GM21717 (cell line): ENCODE results near the gene PARP8.

Experiments used
- ATAC-seq: cut with Tn5 transposase; IDR thresholded peaks from one replicate; pipeline ENCODE4 v1.9.1; 2021; ENCODE audit warnings: mild to moderate bottlenecking, moderate library complexity; ENCODE audit not compliant: unreplicated experiment

PARP8 gene

DNA sequence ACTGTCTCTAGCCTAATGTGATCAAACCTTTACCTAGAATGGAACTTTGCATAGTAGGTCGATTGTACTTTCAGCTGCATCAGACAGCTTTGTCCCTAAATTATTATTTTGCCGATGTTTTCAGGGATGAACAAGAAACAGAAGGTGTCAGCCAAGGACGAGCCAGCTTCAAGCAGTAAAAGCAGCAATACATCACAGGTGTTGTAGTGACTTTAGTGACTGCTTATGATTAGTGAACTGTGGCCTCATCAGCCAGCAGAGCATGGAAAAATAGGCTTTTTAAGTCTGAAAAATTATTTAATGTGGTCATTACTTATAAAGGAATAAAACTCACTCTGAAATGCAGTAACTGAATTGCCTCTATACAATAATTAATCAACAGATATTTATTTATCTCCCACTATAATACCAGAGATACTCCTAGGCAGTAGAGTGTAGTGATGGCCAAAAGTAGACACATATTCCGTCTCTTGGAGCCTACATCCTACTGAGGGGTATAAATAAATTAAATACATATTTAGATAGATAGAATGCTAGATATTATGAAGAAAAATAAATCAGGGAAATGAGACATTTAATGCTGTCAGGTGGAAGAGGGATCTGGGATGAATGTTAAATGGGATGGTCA lies 166.3 kb downstream of the PARP8 start:
- ATAC-seq = no peak

DNA sequence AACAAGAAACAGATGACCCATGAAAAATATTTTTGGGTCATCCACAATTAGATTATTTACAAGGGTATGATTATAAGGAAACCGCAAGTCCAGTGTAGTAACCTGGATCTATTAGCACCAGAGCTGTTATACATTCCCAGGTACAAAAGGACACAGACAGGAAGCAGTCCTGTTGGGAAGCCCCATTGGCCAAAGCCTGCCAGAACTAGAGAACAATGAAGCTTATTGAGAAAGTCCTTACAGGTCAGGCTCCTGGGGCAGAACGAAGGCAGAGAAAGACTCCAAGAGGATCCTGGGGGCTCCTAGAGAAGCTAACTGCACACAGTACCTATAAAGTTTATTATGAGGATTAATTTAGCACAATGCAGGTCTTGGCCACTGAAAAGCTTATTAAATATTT lies 169.9 kb downstream of the PARP8 start:
- ATAC-seq = no peak

DNA sequence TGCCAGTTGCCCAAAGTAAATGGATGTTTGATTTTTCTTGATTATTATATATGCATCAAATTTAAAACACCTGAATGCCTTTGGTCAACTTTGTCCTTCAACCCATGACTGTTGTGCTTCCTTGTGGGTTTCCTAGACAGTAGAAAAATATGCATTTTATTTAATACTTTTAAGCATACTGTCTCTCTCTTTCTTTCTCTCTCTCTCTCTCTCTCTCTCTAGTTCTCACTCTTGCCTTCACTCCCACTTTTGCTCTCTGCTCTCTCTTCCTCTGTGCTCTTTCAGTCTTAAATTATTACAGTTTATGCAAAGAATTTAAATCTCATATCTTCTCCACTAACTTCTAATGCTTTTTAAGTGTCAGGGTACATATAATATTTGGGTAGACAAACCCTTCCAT lies 173.0 kb downstream of the PARP8 start:
- no peak for ATAC-seq

DNA sequence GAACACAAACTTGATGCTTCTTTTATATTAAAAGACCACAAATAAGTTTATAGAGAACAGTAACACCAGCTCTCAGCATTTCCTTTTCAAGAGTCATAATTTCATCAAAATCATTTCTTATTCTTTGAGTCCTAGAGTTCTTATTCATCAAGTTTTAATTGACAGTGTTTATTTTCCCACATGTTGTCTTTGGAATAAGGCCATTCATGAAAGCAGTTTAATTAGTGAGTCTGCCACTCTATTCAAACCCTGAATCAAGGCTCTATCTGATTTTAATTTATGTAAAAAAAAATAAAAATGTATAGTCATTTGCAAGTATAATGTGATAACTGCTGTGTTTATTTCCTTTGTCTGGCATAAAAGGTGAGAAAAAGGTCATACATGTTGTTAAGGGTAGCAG lies 176.7 kb downstream of the PARP8 start:
- no peak for ATAC-seq

DNA sequence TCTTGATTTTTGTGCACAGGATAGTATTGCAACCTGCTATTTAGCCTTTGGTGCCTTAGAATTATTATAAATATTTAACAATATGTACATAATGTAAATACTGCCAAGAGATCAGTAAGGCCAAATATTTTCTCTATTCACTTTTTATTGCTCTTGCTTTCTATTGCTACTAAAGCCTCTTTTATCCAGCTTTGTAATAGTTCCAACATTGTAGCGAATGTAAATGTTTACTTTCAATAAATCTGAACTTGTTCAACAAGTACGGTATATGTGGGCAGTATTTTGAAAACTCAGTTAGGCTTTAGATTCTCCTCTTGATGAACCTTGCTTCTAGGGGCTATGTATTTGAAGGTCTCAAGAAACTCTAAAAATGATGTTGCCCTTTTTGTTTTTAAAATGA lies 179.8 kb downstream of the PARP8 start:
- ATAC-seq = no peak

DNA sequence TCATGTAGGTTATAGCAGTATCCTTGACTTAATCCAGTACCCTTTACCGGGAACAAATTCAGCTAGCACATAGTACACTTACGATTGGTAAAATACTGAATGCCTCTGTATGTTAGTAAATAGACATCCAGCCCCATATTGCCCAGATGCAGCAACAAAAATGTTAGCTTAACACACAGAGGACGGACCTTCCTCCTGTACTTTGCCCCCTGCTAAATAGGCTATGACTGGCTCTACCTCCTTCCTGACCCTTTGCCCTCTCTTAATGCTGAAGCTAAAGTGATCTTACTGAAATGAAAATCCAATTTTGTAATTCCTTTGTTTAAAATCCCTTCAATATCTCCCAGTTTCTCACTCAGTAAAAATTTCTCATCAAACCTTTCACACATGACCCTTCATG lies 183.1 kb downstream of the PARP8 start:
- ATAC-seq = no peak

DNA sequence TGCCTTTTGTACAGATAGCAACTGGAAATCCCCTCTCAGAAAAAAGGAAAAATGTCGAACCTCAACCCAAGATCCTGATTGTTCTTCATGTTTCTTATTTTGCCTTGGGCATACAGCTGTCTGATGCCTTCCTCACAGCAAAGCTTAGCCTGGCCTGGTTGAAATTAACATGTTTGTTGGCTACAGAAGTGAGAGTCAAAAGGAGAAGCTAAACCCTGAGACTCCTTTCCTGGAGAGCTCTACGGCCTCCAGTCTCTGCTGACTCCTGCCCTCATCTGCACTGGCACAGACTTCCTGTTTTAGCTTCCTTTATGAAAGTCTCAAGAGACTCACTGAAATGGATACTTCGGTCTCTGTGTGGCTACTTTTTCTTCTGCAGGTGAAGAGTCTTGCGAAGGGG lies 186.7 kb downstream of the PARP8 start:
- peak; percentile 87 for ATAC-seq

DNA sequence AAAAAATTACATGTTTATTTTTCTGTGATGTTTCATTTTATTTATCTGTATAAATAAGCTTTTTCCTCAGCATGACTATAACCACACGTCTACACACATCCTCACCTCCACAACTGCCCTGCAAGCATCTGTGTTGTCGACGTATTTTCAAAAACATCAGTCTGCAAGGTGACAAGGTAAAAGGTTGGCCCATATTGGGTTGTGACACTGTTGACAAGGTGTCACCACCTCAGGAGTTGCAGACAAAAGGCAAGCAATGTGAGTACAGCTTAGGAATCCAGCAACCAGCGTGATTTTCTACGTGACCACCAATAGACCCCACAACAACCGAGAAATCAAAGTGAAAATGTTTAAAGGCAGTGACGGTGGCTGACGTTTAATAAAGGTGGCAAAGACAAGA lies 187.6 kb downstream of the PARP8 start:
- ATAC-seq = no peak

DNA sequence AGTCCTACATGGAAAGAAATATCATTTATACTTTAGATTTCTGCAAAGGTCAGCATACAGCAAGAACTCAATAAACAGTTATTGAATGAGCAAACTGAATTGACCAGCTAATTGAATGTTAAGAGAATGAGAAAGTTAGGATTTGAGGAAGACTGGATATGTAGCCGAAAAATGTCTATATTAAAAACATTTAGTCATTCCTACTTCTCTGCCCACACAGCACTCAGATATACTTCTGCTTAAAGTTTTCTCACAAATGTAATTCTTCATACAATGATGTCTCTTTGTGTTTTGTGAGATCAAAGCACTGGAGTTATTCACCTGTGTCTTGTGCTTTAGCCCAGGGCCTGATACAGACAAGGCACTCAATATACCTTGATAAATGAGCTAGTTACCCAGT lies 188.6 kb downstream of the PARP8 start:
- ATAC-seq = no peak

DNA sequence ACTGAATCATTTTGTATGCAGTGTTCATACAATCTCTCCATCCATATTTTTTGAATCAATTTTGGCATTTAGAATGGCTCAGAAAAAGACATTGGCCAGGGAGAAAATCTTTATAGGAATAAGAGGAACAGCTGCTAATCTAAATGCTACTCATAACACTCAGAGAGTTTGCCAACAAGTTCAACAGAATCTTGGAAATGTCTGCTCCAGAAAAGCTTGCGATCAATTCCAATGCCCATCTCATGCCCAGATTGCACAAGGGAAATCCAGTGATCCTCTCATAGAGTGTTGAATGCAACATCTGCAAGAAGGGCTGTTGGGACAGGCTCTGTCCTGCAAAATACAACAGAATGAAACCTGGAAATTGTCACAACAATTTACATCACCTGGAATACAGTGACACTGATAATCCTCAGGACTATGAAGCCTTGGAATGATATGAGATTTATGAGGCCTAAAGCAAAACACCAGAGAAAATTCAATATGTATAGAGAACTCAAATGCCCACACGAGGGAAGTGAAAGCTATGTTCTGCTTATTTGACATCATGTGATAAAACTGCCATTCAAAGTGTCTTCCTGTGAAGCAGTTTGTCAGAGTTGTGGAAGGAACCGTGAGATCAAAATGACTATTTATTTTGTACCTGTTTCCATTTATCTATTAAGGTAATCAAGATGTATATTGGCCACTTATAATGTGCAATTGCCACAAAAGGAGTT lies 190.1 kb downstream of the PARP8 start:
- ATAC-seq = peak; percentile 60

DNA sequence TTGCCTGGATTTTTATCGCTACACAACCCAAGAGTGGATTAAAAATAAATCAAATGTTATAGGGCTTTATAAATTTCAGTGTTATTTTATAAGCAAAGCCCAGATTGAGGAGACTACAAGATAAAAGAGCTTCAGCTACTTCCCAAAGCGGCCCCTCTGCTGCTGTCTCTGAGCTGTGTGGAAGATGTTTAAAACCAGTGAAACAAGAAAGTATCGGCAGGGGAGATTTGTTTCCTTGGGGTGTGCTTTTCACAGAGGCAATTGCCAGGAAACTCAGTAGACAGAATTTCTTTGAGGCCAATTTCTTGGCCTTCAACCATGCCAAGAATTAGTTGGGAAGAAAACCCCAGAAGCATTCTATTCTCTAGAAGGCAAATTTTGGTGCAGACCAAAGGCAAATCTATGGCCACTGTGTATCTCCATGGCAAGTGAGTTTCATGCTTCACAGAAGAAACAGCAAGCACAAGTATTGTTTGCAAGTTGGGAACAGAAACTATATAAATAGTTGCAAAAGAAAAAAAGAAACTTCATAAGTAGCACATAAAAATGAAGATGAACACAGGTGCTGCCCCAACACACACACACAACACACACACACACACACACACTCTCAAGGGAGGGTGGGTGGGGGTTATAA lies 197.2 kb downstream of the PARP8 start:
- no peak for ATAC-seq

DNA sequence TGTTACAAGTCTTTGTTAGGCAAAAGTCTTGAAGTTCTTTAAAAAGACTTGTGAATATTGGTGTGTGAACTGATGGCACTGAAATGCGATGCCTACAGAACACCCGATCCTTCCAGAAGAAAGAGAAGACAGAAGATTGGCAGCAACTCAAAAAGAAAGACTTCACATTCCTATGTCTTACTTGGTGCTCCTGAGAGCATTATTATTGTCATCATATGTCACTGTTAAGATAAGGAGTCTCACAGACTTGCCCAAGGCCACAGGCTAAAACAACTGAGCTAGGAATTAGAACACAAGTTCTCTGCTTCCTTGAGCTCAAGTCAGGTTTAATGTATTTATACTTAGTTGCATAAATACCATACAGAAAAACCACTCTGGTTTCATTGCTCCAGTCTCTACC lies 198.0 kb downstream of the PARP8 start:
- no peak for ATAC-seq

DNA sequence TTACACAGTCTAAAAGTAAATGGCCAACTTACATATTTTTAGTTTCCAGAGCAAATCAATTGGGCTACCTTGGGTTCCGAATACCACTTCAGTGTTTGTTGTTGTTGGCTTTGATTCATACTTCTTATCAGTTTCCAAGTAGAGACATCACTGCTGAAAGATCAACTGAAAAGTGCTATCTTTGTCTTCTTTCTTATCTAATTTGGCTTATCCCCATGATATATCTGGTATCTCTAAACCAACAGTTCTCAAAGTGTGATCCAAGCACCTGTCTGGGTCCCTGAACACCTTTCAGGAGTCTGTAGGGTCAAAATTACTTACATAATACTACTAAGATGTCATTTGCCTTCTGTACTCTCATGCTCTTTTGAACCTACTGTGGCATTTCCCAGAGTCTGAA lies 200.0 kb downstream of the PARP8 start:
- ATAC-seq = no peak

DNA sequence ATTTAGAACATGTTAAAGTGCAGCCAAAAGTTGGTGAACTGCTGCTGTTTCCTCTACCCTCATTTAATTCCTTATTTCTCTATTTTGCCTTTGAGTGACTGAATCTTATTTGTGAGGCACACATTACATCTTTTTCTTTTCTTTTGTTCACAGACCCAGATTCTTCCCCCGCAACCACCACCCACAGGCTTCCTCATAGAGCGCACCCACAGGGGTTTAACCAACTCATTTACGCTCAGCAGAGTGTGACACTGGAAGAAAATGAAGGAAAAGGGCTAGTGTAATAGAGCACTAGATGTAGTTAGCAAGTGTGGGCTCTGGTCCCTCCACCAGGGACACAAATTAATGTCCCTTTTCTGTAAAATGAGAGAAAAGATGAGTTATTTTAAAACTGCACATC lies 200.7 kb downstream of the PARP8 start:
- ATAC-seq = no peak

DNA sequence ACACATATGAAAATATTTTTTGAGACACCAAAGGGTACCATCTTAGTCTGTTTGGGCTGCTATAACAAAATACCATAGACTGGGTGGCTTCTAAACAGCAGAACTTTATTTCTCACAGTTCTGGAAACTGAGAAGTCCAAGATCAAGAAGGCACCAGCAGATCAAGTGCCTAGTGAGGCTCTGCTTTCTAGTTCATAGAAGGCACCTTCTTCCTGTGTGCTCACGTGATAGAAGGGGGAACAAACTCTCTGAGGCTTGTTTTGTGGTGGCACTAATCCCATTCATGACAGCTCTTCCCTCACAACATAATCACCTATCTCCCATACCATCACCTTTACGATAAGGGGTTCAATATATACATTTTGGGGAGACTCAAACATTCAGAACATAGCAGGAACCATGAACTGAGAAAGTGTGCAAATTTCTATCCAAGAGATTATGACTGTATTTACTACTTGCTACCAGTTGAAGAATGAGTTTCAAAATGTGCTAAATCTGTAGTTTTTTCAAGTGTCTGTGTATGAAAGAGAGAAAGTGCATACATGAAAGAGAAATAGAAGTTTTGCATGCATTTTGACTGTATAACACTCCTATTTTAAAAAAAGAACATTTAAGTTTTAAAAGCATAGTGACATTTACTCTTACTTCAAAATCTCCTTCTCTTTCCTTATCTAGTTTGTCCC lies 207.3 kb downstream of the PARP8 start:
- ATAC-seq = no peak

DNA sequence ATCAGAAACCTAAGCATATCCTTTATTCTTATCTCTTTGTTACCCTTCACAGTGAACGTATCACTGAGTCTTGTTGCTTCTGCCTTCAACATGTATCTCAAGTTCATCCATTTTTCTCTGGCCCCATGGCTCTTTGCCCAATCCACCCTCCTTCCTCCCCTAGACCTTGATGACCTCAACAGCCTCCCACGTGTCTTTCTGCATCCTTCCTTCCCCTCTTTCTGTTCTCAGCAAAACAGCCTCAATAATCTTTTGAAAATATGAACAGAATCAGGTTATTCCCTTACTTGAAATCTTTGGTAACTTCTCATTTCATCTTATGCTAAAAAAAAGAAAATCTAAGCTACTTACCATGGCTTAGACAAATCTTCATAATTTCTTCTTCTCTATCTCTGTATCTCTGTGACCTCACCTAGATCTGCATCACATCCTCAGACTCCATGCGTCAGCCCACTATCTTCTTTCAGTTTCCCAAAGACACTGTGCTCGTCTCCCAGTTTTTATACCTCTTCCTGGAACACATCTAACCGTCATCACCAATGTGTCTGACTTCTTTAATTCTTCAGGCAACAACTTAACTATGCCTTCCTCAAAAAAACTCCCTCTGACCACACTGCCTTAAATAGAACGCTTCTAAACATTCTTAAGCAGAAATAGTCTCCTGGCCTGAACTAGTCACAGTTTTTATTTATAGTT lies 208.0 kb downstream of the PARP8 start:
- ATAC-seq = no peak

DNA sequence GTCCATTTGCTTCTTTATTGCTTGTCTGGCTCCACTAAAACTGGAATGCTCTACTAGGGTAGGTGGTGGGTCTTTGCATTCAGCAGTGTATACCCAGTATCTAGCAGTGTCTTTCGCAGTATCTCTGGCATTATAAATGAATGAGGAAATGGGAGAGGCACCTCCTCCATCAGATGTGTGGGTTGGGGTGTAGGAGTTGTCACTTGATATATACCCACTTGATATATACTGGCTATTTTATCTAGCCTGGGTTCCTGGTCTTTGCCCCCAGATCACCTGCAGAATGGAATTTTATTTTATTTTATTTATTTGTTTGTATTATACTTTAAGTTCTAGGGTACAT lies 208.5 kb downstream of the PARP8 start:
- ATAC-seq = no peak

DNA sequence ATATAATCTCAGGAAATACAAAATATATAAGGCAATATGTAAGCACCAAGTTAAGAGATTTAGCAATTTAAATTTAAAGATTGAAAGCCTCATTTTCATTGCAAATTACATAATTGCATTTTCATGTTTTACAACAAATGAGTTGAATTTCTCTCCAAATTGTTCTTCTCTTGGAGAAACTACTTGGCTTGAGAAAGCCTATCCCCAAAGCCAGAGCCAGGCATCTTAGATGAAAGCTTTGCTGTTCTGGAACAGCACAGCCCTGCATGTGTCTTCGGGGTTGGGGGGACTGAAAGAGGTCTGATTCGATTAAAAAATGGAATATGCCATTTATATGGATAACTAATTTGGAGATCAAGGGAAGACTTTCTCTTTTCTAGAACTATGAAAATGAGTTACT lies 212.0 kb downstream of the PARP8 start:
- ATAC-seq = no peak

DNA sequence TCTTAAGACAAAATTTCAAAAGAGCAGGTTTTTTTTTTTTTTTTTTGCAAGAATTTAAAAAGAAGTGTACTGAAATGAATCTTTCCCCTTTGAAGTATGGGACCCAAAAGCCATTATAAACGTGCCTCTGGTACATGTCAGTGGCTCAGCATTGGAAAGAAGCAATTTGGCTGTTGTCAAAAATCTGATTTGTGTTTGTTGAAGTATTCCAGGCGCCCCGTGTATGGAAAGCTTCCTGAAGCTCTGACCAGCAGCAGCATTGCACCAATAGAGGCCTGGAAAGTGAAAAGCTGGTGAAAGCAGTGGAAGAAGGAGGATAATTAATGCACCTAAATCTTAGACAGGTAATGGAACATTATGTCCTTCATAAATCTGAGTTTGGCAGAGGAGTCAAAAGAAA lies 215.0 kb downstream of the PARP8 start:
- no peak for ATAC-seq

DNA sequence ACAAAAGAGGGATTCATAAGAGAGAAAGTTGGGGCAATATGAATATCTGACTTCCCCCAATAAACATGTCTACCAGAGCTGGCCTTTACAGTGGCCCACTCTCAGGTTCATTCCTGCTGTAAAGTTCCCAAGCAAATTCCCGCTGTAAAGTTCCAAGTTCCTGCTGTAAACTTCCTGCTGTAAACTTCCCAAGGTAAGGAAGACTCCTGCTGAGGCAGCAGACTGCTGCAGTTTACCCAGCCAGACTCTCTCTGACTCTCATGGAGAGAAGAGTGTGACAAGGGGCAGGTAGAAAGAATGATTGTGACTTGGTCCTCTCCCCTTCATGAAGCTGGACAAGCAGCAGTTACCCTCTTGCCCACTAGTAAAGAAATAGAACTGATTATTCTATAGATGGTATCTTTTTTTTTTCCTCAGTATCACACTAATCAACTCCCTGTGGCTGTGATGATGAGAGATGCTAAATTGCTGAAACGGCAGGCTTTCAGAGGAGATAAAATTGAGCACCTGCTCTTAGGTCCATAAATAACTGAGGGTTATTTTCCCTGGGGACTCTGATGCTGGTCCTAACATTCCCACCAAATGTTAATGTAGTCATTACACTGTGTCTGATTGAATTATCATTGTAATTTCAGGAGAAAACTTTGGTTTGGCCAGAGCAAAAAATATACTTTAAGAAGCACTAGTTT lies 220.4 kb downstream of the PARP8 start:
- no peak for ATAC-seq
